GM21619 (cell line): ENCODE results near the gene IL32.

ENCODE experiments used
- ATAC-seq: cut with Tn5 transposase; IDR thresholded peaks from one replicate; pipeline ENCODE4 v1.9.1; 2021; ENCODE audit not compliant: unreplicated experiment

The IL32 gene

GRCh38 chr16:3027983-3028715 lies 37.3 kb upstream of the IL32 start:
- no peak for ATAC-seq

- no peak for ATAC-seq
Measured at GRCh38 chr16:3028716-3029319, 36.6 kb upstream of the IL32 start.

DNA sequence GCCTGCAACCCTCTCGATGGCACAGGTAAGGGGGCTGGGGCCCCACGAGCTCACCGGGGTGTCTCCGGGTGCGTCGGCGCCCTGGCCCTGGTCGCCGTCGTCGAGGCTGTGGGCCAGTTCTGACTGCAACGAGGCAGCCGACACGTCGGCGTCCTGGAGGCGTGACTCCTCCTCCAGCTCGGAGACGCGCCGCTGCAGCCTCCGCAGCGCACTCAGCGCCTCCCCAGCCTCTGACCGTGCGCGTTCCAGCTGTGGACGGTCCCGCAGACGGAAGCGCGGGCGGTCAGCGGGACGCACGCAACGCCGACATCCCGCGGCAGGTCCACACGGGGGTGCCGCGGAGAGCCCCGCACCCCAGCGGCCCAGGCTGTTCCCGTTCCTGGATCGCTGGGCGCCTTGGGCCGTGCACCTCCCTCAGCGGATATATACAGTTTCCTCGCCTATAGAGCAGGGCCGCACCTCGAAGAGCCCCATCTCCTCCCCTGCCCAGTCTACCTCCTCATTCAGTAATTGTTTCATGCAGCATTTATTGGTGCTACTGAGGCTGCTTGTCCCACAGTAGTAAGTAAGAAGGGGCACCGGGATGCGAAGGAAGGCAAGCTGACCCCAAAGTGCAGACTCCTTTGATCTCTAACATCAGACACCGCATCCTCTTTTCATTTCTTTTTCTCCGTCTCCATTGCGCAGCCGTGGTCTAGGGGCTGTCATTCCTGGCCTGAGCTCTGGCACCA lies 35.8 kb upstream of the IL32 start:
- ATAC-seq, result no peak

DNA sequence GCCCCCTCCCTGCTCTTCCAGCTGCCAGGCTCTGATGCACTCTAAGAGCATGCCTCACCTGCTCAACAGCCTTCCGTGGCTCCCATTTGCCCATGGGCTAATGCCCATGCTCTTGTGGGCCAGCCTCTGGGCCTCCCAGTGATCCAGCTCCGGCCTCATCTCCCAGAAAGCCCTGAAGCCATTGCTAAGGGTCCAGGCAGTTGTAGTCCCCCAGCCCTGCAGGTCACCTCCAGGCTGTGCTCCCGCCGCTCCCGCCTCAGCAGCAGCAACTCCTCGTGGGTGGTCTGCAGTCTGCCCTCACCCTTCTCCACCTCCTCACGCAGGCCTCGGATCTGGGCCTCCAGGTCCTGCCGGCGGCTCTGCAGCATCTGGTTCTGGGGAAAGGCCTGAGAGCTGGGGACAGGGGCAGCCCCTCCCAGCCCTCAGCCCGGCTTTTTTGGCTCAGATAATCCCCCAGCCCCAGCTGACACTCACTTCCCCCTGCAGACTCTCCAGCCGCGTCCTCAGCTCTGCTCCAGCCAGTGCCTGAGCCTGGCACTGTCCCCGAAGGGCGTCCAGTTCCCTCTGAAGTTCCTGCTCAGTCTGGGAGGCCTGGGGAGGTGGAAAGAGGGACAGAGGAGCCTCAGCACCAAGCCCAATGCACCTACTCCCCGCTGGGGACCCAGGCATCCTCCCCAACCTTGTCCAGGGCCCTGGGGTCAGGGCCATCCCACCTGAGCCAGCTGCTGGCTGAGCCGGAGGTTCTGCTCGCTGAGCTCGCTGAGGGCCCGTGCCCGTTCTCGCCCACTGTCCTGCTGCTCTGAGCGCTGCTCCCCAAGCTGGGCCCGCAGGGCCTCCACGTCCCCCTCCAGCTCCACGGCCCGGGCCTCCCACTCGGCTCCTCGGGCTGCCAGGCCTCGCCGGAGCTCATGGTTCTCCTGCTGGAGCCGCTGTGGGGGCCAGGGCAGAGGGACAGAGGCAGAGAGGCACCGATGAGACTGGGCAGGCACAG lies 34.9 kb upstream of the IL32 start:
- no peak for ATAC-seq

- ATAC-seq, result no peak
Measured at GRCh38 chr16:3032624-3033023, 32.8 kb upstream of the IL32 start.

GRCh38 chr16:3035289-3035971 lies 30.0 kb upstream of the IL32 start:
- ATAC-seq, result no peak

DNA sequence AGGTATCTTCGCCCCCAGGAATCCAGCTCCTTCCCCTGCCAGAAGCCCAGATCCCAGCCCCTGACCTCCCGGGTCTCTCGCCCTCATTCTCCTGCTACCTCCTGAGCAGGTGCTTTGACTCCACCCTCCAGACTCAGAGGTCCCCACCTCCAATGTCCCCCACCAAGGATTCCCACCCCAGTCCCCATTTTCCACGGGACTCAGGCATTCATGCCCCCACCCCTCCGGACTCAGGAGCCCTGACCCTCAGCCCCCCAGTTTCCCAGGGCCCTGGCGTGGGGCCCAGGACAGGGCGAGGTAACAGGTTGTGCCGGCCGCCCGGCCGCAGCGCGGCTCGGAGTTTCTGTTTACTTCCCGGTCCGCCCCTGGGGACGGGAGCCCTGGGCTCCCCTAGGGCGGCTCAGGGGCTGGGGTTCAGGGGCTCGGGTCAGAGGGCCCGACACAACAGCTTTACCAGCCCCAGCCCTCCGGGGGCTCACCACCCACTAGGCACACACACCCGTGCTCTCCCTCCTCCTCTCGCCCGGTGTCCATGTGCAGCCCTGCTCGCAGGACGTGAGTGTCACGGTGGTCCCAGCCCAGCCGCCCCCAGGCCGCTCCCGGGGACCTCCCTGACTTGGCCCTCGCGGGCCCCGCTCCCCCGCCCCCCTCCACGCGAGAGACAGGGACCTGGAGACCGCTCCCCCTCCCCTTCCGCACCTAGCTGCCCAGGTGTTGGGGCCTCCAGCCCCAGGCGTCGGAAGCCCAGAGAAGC lies 29.3 kb upstream of the IL32 start:
- ATAC-seq, result no peak

DNA sequence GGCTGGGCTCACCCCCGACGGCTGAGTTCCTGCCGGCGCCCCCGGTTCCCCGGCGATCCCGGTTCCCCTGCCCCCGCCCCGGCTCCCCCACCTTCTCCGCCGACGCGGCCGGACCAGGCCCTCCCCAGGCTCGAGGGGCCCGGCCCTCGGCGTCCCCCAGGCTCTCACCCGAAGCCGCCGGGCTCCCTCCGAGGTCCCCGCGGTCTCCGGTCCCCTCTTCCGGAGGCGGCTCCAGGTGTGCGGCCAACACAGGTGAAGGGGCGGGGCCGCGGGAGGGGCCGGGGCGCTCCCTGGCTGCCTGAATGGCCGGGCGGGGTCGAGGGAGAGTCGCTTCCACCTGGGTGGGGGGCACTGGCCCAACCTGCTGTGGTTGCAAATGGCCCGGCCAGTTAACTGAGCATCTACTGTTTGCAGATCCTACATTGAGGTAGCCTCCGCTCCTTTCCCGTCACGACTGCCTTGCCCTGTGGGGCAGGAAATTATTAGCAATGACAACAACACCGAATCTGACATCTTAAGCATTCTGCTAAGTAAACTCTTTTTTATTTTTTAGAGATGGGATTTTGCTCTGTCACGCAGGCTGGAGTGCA lies 28.6 kb upstream of the IL32 start, which contains the start of gene BICDL2:
Gene BICDL2, minus strand, starts transcription at position 219 of the 590 bp plus-strand sequence. CDS start 1,448 bp downstream, outside the sequence.
- ATAC-seq, result no peak

DNA sequence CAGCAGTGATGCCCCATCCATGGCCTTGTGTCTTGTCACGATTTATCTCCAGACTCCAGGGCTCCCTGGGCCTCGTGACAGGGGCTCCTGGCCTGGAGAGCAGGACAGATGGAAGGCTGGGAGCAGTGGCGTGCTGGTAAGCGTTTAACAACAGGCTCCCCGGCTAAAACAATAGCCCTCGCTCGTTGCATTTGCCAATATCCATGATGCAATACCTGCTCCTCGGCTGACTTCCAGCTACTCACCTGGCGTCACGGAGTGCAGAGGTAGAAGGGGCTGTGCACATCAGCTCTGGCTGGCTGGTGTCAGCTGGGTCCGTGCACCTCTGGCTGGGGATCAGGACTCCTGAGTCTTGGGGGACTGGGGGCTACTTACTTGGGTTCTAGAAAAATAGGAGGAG lies 27.2 kb upstream of the IL32 start:
- no peak for ATAC-seq

- no peak for ATAC-seq
Measured at GRCh38 chr16:3038896-3039295, 26.5 kb upstream of the IL32 start.

DNA sequence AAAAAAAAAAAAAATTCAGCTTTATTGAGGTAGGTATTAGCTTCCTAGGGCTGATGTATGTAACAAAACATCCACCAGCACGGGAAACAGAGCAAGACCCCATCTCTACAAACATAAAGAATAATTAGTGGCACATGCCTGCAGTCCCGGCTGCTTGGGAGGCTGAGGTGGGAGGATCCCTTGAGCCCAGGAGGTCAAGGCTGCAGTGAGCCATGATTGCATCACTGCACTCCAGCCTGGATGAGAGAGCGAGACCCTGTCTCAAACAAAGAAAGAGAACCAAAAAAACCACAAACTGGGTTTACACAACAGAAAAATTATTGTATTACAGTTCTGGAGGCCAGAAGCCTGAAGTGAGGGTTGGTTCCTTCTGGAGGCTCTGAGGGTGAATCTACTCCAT lies 23.1 kb upstream of the IL32 start:
- ATAC-seq, result no peak

- ATAC-seq, result no peak
Measured at GRCh38 chr16:3044708-3045107, 20.7 kb upstream of the IL32 start.

- no peak for ATAC-seq
Measured at GRCh38 chr16:3045758-3046640, 19.4 kb upstream of the IL32 start, which contains the start of gene MMP25. Gene MMP25 (plus strand): TSS chr16:3046561. CDS start chr16:3046918, 357 bp downstream.

GRCh38 chr16:3046641-3047386 lies 18.6 kb upstream of the IL32 start:
- no peak for ATAC-seq

- no peak for ATAC-seq
Measured at GRCh38 chr16:3047387-3047720, 18.1 kb upstream of the IL32 start.

DNA sequence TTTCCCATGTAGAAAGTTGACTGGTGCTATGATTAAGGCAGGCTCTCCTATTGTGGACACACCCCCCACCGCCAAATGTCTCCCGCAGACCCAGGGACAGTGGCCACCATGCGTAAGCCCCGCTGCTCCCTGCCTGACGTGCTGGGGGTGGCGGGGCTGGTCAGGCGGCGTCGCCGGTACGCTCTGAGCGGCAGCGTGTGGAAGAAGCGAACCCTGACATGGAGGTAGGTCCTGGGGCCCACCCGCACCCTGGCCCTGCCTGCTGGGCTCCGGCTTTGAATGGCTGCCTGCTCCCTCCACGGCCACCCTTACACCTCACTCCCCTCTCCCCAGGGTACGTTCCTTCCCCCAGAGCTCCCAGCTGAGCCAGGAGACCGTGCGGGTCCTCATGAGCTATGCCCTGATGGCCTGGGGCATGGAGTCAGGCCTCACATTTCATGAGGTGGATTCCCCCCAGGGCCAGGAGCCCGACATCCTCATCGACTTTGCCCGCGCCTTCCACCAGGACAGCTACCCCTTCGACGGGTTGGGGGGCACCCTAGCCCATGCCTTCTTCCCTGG lies 15.4 kb upstream of the IL32 start:
- no peak for ATAC-seq

DNA sequence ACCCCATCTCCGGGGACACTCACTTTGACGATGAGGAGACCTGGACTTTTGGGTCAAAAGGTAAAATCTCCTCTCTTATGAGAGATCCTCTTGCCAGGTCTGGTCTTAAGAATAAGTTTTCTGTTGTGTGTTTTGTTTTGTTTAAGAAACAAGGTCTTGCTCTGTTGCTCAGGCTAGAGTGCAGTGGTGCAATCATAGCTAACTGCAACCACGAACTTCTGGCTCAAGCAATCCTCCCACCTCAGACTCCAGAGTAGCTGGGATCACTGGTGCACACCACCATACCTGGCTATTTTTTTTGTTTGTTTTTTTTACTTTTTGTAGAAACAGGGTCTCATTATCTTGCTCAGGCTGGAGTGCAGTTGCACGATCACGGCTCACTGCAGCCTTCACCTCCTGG lies 15.0 kb upstream of the IL32 start:
- no peak for ATAC-seq
